Body of pancreas (tissue), 4 donors: ENCODE measurements around the gene FAM24B.

Experiments used
- CTCF ChIP-seq, 7 experiments: fragments of 450-650 bp in 4 of 7; fragments of 200-600 bp in 3 of 7; sonication (generic) in 3 of 7; IDR thresholded peaks; one replicate each; pipeline ENCODE4 v1.5.1; 2016 to 2019; ENCODE audit warnings: antibody characterized with exemption in 7 of 7
- POLR2A ChIP-seq, 3 donors: fragments of 450-650 bp; IDR thresholded peaks; one replicate each; pipeline ENCODE4 v1.6.1; 2016; ENCODE audit warnings: antibody characterized with exemption in 3 of 3, mild to moderate bottlenecking in 2 of 3

GRCh38 chr10:122849900-122850605 lies 29.3 kb downstream of the FAM24B start:
- TF ChIP-seq CTCF (IDR thresholded peaks at IDR 0.05) (no peak), POLR2A (IDR thresholded peaks at IDR 0.05) (peak in 1 of 3 donors; percentile 35)
